ENCODE results near the gene INO80C.

DNA sequence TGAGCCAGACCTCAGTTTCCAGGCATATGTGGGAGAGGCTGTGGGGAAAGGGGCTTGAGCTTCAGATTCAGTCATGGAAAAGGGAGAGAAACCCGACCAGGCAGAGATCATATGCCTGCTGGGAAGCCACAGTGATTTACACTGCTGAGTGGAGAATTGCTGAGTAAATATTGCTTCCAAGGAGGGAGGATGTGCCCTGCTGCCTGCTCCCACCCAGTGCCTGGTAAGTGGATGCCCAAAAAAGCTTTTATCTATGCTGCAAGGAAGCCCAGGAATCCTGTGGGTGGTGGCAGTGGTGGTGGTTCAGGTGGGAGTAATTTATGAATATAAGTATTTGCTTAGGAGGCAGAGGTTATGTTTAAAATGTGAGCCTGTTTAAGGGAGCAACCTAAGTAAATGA, 39.5 kb downstream of the INO80C start:
- TF ChIP-seq, protein P1, sequence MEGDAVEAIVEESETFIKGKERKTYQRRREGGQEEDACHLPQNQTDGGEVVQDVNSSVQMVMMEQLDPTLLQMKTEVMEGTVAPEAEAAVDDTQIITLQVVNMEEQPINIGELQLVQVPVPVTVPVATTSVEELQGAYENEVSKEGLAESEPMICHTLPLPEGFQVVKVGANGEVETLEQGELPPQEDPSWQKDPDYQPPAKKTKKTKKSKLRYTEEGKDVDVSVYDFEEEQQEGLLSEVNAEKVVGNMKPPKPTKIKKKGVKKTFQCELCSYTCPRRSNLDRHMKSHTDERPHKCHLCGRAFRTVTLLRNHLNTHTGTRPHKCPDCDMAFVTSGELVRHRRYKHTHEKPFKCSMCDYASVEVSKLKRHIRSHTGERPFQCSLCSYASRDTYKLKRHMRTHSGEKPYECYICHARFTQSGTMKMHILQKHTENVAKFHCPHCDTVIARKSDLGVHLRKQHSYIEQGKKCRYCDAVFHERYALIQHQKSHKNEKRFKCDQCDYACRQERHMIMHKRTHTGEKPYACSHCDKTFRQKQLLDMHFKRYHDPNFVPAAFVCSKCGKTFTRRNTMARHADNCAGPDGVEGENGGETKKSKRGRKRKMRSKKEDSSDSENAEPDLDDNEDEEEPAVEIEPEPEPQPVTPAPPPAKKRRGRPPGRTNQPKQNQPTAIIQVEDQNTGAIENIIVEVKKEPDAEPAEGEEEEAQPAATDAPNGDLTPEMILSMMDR (IDR thresholded peaks at IDR 0.05), result no peak
- no peak for TF ChIP-seq POLR2A (IDR thresholded peaks at IDR 0.05)

Data from tibial nerve (tissue), 3 donors.